ENCODE measurements around the gene HARS1. TPM values are rescaled to one million over a fixed set of nuclear protein-coding genes. Genes with fewer than 3 reads are reported as not detected.

The HARS1 gene
- total and polyA plus RNA-seq, 2 of the 13 experiments (the other 11 are each of a cell fraction or from before 2014, with no cell fraction given), result 36.9 to 66.2 TPM

DNA sequence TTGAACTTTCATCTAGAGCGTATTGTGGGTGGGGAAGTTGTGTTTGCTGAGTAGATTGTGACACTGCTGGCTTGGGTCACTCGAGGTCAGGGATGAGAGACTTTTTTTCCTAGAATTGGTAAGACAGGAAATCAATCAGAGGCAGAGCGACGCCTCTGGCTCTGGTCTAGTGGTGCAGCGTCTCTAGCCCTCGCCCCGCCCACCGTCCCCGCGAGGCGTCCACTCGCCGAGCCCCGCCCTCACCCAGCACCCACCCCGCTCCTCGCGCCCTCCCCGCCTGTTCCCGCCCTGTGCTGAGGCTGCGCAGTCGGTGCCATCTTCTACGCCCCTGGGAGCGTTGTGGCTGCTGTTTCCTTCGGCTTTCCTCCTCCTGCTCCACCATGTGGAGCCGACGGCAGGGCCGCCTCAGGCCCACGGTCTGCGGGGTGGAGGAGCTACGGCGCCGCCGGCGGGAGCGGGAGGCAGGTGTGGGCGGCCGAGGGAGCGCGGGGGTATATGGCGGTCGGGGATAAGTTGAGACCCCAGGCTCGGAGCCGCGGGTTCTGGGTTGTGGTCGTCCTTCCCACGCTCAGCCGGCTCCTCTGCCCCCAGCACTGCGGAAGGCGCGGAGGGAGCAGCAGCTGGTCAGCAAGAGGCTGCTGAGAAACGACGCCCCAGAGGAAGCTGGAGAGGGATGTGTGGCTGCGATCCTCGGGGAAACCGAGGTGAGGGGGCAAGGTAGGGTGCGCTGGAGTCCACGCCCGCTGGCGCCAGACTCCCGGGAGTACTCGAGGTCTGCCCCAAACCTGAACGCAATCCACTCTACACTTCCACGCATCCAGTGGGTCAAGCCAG is 51.8 kb downstream of the HARS1 start, which contains the start of gene TMCO6 (continued):
- TF ChIP-seq ETS1 (CRISPR knock-in tag; IDR thresholded peaks at IDR 0.05) (no peak), XRCC5 (optimal IDR thresholded peaks at IDR 0.05; ENCODE audit: low read length) (no peak), CBFB (CRISPR knock-in tag; IDR thresholded peaks at IDR 0.05) (peak; percentile 35; the same call in 1 of the 2 replicates), KDM6A (CRISPR knock-in tag; IDR thresholded peaks at IDR 0.05; ENCODE audit: low read depth) (no peak; the same call in none of the 2 replicates), SALL2 (CRISPR knock-in tag; IDR thresholded peaks at IDR 0.05) (peak; percentile 75; the same call in 1 of the 2 replicates), ZNF207 (IDR thresholded peaks at IDR 0.05; ENCODE audit: borderline replicate concordance) (no peak), FLYWCH1 (CRISPR knock-in tag; IDR thresholded peaks at IDR 0.05) (no peak), TOE1 (CRISPR knock-in tag; IDR thresholded peaks at IDR 0.05) (no peak), SP140L (CRISPR knock-in tag; IDR thresholded peaks at IDR 0.05; ENCODE audit: borderline replicate concordance) (no peak), KLF11 (CRISPR knock-in tag; IDR thresholded peaks at IDR 0.05) (no peak), TEAD2 (CRISPR knock-in tag; IDR thresholded peaks at IDR 0.05) (no peak), ZNF564 (CRISPR knock-in tag; IDR thresholded peaks at IDR 0.05) (peak; percentile 89), HMG20B (CRISPR knock-in tag; conservative IDR thresholded peaks at IDR 0.05) (peak; percentile 50), GTF2F1 (IDR thresholded peaks at IDR 0.05; ENCODE audit: low read length) (no peak), ZNF484 (CRISPR knock-in tag; IDR thresholded peaks at IDR 0.05; ENCODE audit: borderline replicate concordance, low read depth) (no peak), SP2 (CRISPR knock-in tag; IDR thresholded peaks at IDR 0.05) (no peak), RARA (CRISPR knock-in tag; IDR thresholded peaks at IDR 0.05) (peak; percentile 94), RBM39 (IDR thresholded peaks at IDR 0.05; ENCODE audit: low read depth, low read length, poor library complexity, severe bottlenecking) (peak; percentile 85), HDAC1 (CRISPR knock-in tag; IDR thresholded peaks at IDR 0.05) (peak; percentile 81), MAFF (IDR thresholded peaks at IDR 0.05; ENCODE audit: low read depth, low read length) (no peak)
- TF ChIP-seq, protein P1, sequence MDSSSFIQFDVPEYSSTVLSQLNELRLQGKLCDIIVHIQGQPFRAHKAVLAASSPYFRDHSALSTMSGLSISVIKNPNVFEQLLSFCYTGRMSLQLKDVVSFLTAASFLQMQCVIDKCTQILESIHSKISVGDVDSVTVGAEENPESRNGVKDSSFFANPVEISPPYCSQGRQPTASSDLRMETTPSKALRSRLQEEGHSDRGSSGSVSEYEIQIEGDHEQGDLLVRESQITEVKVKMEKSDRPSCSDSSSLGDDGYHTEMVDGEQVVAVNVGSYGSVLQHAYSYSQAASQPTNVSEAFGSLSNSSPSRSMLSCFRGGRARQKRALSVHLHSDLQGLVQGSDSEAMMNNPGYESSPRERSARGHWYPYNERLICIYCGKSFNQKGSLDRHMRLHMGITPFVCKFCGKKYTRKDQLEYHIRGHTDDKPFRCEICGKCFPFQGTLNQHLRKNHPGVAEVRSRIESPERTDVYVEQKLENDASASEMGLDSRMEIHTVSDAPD (CRISPR knock-in tag; IDR thresholded peaks at IDR 0.05), result no peak
- TF ChIP-seq, protein P2, sequence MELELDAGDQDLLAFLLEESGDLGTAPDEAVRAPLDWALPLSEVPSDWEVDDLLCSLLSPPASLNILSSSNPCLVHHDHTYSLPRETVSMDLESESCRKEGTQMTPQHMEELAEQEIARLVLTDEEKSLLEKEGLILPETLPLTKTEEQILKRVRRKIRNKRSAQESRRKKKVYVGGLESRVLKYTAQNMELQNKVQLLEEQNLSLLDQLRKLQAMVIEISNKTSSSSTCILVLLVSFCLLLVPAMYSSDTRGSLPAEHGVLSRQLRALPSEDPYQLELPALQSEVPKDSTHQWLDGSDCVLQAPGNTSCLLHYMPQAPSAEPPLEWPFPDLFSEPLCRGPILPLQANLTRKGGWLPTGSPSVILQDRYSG (CRISPR knock-in tag; IDR thresholded peaks at IDR 0.05), result no peak
- TF ChIP-seq, protein P3, sequence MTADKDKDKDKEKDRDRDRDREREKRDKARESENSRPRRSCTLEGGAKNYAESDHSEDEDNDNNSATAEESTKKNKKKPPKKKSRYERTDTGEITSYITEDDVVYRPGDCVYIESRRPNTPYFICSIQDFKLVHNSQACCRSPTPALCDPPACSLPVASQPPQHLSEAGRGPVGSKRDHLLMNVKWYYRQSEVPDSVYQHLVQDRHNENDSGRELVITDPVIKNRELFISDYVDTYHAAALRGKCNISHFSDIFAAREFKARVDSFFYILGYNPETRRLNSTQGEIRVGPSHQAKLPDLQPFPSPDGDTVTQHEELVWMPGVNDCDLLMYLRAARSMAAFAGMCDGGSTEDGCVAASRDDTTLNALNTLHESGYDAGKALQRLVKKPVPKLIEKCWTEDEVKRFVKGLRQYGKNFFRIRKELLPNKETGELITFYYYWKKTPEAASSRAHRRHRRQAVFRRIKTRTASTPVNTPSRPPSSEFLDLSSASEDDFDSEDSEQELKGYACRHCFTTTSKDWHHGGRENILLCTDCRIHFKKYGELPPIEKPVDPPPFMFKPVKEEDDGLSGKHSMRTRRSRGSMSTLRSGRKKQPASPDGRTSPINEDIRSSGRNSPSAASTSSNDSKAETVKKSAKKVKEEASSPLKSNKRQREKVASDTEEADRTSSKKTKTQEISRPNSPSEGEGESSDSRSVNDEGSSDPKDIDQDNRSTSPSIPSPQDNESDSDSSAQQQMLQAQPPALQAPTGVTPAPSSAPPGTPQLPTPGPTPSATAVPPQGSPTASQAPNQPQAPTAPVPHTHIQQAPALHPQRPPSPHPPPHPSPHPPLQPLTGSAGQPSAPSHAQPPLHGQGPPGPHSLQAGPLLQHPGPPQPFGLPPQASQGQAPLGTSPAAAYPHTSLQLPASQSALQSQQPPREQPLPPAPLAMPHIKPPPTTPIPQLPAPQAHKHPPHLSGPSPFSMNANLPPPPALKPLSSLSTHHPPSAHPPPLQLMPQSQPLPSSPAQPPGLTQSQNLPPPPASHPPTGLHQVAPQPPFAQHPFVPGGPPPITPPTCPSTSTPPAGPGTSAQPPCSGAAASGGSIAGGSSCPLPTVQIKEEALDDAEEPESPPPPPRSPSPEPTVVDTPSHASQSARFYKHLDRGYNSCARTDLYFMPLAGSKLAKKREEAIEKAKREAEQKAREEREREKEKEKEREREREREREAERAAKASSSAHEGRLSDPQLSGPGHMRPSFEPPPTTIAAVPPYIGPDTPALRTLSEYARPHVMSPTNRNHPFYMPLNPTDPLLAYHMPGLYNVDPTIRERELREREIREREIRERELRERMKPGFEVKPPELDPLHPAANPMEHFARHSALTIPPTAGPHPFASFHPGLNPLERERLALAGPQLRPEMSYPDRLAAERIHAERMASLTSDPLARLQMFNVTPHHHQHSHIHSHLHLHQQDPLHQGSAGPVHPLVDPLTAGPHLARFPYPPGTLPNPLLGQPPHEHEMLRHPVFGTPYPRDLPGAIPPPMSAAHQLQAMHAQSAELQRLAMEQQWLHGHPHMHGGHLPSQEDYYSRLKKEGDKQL (CRISPR knock-in tag; IDR thresholded peaks at IDR 0.05; ENCODE audit: low read depth), result peak; percentile 61; the same call in 1 of the 2 replicates
